CD4-positive, alpha-beta T cell (primary cell): ENCODE measurements around the gene DUOX2. TPM values are rescaled to one million over a fixed set of nuclear protein-coding genes. Genes with fewer than 3 reads are reported as not detected.

Experiments
- ATAC-seq: fragments of 200-7000 bp; cut with Tn5 transposase; one replicate; pipeline ENCODE4 v1.10.0; 2022; ENCODE audit warnings: mild to moderate bottlenecking; ENCODE audit not compliant: poor library complexity
- CTCF ChIA-PET: fragments of 350-600 bp; sonication (Branson Sonifier 250); formaldehyde crosslinking; loops from one replicate; lab custom pipeline; 2021; ENCODE audit warnings: antibody characterized with exemption, inconsistent platforms; lab: Charles Lee
- POLR2A ChIA-PET: fragments of 350-600 bp; sonication (Branson Sonifier 250); formaldehyde crosslinking; loops from one replicate; lab custom pipeline; 2021; ENCODE audit warnings: antibody characterized with exemption, inconsistent platforms; lab: Charles Lee
- DNase-seq, 14 experiments: peaks; one replicate each; pipeline ENCODE4 v3.0.0-alpha.2; 2013 to 2020; ENCODE audit warnings: mixed read lengths in 2 of 14
- H3K27ac ChIP-seq, 2 donors: one replicate each; pipeline versions ENCODE4 v1.5.1 to v1.7.0; 2013; ENCODE audit warnings: low read length in 2 of 2, low read depth in 1 of 2, mild to moderate bottlenecking in 1 of 2
- H3K27me3 ChIP-seq, 2 experiments: 1 replicate in 1 of 2; 2 replicates in 1 of 2; pipeline versions ENCODE4 v1.6.1 to v1.7.0; 2013; ENCODE audit warnings: low read length in 2 of 2, control low read depth in 1 of 2, mild to moderate bottlenecking in 1 of 2, moderate library complexity in 1 of 2; ENCODE audit not compliant: insufficient read depth in 2 of 2, control insufficient read depth in 1 of 2
- H3K36me3 ChIP-seq: one replicate; pipeline ENCODE4 v1.6.1; 2013; ENCODE audit warnings: low read length, control low read depth; ENCODE audit not compliant: insufficient read depth
- H3K4me1 ChIP-seq: one replicate; pipeline ENCODE4 v1.6.1; 2013; ENCODE audit warnings: low read length, control low read depth; ENCODE audit not compliant: insufficient read depth
- H3K4me3 ChIP-seq: one replicate; pipeline ENCODE4 v1.5.1; 2013; ENCODE audit warnings: mild to moderate bottlenecking, low read length, moderate library complexity
- H3K9me3 ChIP-seq, 2 experiments: 1 replicate in 1 of 2; 2 replicates in 1 of 2; pipeline versions ENCODE4 v1.6.1 to v1.7.0; 2013; ENCODE audit warnings: low read length in 2 of 2, mild to moderate bottlenecking in 2 of 2, control low read depth in 1 of 2, moderate library complexity in 1 of 2; ENCODE audit not compliant: control insufficient read depth in 1 of 2, insufficient read depth in 1 of 2
- H3K27ac Mint-ChIP-seq: one replicate; pipeline ENCODE4 v1.8.0; 2020; ENCODE audit warnings: mixed read lengths
- H3K27me3 Mint-ChIP-seq: one replicate; pipeline ENCODE4 v1.8.0; 2021; ENCODE audit warnings: mixed read lengths
- H3K36me3 Mint-ChIP-seq: one replicate; pipeline ENCODE4 v1.8.0; 2021; ENCODE audit warnings: low read depth, mixed read lengths
- H3K4me1 Mint-ChIP-seq: one replicate; pipeline ENCODE4 v1.8.0; 2021; ENCODE audit warnings: low read depth, mixed read lengths
- H3K4me3 Mint-ChIP-seq: one replicate; pipeline ENCODE4 v1.8.0; 2020; ENCODE audit warnings: mild to moderate bottlenecking, mixed read lengths
- H3K9me3 Mint-ChIP-seq: one replicate; pipeline ENCODE4 v1.8.0; 2020; ENCODE audit warnings: mixed read lengths
- intact Hi-C, 2 experiments: fragments of 100-400 bp; cut with DNase I in 1 of 2; cut with micrococcal nuclease in 1 of 2; formaldehyde crosslinking; loops; one replicate each; pipeline versions ENCODE4 v1.15.1 to v1.9.0; 2023 to 2025; cut with DNase I, micrococcal nuclease
- total RNA-seq, 174 experiments: library from RNA in 2 of 174; stranded (reverse) in 2 of 174; gene quantifications; one replicate each; pipeline ENCODE4 v1.2.3 and lab custom pipeline; 2021 to 2026
- TF ChIP-seq, protein P1 (sequence below): fragments of 200-600 bp; IDR thresholded peaks from one replicate; pipeline ENCODE4 v1.8.0; 2022; ENCODE audit warnings: antibody characterized with exemption, mild to moderate bottlenecking

The DUOX2 gene
- total RNA-seq, 2 experiments from 2014 or later, result 0.05 to 0.08 TPM

DNA sequence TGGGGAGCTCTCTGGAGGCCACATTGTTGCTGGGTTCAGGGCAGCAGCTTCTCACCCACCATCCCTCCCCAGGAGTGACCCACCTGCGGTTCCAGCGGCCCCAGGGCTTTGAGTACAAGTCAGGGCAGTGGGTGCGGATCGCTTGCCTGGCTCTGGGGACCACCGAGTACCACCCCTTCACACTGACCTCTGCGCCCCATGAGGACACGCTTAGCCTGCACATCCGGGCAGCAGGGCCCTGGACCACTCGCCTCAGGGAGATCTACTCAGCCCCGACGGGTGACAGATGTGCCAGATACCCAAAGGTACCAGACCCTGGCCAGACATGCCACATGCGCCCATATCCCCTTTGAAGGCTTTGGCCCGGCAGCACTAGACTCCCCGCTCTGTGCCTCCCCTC is 47.7 kb upstream of the DUOX2 start:
- H3K36me3 ChIP-seq, result no peaks in the 10 kb centered on the region
- intact Hi-C loops, result loop anchor here in 1 of 2 experiments (2.0 to 10.0 kb wide), 3 partner anchors 237 to 453 kb away; partner anchors contain the start of gene BLOC1S6
- Mint-ChIP-seq H3K9me3 (no peaks in the 10 kb centered on the region), H3K4me3 (no peak overlapping the region), H3K27me3 (no peaks in the 10 kb centered on the region), H3K27ac (no peak overlapping the region), H3K36me3 (no peaks in the 10 kb centered on the region), H3K4me1 (peaks cover 15% of the 10 kb centered on the region)
- DNase-seq (no peak), ATAC-seq (no peak)
- no peak overlapping the region for H3K4me3 ChIP-seq
- H3K27me3 ChIP-seq, result no peaks in the 10 kb centered on the region
- TF ChIP-seq, protein P1, sequence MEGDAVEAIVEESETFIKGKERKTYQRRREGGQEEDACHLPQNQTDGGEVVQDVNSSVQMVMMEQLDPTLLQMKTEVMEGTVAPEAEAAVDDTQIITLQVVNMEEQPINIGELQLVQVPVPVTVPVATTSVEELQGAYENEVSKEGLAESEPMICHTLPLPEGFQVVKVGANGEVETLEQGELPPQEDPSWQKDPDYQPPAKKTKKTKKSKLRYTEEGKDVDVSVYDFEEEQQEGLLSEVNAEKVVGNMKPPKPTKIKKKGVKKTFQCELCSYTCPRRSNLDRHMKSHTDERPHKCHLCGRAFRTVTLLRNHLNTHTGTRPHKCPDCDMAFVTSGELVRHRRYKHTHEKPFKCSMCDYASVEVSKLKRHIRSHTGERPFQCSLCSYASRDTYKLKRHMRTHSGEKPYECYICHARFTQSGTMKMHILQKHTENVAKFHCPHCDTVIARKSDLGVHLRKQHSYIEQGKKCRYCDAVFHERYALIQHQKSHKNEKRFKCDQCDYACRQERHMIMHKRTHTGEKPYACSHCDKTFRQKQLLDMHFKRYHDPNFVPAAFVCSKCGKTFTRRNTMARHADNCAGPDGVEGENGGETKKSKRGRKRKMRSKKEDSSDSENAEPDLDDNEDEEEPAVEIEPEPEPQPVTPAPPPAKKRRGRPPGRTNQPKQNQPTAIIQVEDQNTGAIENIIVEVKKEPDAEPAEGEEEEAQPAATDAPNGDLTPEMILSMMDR, result no peak
- H3K27ac ChIP-seq, result no peak overlapping the region
- CTCF ChIA-PET, result interaction anchor here (1.6 kb wide), 1 partner anchor 44 kb away, joined by 6 read pairs; no protein-coding TSS in a partner anchor
- POLR2A ChIA-PET, result interaction anchor here (4.9 kb wide), 1 partner anchor 39 kb away, joined by 36 read pairs; no protein-coding TSS in a partner anchor
- H3K4me1 ChIP-seq, result peaks cover 22% of the 10 kb centered on the region
- no peaks in the 10 kb centered on the region for H3K9me3 ChIP-seq

DNA sequence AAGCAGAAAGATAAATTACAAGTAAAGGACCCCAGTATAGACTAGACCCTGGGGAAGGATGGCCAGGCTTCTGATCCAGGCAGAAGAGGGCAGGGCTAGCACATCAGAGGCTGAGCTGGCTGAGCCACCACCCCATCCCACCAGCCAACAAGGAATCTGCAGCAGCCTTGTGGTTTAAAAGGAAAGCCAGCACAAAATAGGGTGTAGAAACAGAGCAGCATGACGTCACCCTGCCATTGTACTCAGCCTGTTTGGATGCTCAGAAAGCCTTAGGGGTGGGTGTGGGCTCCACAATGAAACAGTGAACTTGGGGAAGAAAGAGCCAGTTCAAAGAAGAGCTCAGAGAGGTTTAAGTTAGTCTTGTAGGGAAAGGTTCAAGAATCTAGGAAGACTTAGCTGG is 44.0 kb upstream of the DUOX2 start:
- Histone ChIP-seq H3K27ac (no peak overlapping the region), H3K27me3 (no peaks in the 10 kb centered on the region), H3K9me3 (no peaks in the 10 kb centered on the region), H3K36me3 (no peaks in the 10 kb centered on the region), H3K4me3 (no peak overlapping the region), H3K4me1 (peaks cover under 1% of the 10 kb centered on the region)
- DNase-seq (no peak), ATAC-seq (no peak)
- Mint-ChIP-seq H3K4me3 (no peak overlapping the region), H3K27me3 (no peaks in the 10 kb centered on the region), H3K9me3 (no peaks in the 10 kb centered on the region), H3K4me1 (no peaks in the 10 kb centered on the region), H3K36me3 (no peaks in the 10 kb centered on the region), H3K27ac (no peak overlapping the region)
- intact Hi-C loops, result no loop called here
- TF ChIP-seq, protein P1, result no peak
- CTCF ChIA-PET, result interaction anchor here (0.9 kb wide), 1 partner anchor 40 kb away, joined by 4 read pairs; no protein-coding TSS in a partner anchor
- POLR2A ChIA-PET, result no interaction called here

DNA sequence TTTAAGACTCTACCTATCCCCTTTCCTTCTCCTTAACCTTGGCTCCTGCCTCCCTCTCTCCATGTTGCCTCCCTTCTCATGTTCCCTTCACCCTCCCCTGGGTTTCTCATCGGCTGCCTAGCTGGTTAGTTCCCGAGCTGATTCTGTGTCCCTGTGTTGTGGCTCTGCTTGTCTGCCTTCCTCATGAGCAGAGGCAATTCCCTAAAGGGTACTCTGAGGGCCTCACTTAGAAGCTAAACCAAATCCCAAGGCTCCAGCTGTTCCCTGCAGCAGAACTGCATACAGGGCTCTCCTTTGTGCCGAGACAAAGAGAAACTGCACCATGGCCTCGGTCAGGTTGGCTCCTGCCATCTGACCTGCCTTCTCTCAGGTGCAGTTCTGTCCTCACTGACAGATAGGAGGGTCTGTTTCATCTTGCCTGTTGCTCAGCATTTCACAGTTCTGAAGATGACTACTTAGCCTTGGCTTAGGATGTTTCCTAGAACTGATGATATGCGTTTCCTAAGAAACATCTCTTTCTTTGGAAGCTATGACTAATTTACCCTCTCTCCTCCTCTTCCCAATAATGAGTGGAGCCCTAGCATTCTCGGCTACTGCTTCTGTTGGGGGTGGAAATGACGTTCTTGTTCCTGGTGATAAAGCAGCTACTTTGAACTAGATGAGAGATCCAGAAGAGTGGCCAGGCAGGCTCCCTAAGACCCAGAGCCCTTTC is 42.9 kb upstream of the DUOX2 start:
- H3K36me3 ChIP-seq, result no peaks in the 10 kb centered on the region
- ChIA-PET CTCF (no interaction called here), POLR2A (no interaction called here)
- no peak for ATAC-seq
- Mint-ChIP-seq H3K9me3 (no peaks in the 10 kb centered on the region), H3K36me3 (no peaks in the 10 kb centered on the region), H3K27ac (no peak overlapping the region), H3K4me1 (no peaks in the 10 kb centered on the region), H3K4me3 (no peak overlapping the region), H3K27me3 (no peaks in the 10 kb centered on the region)
- intact Hi-C loops, result loop anchor here in 1 of 2 experiments (1.0 kb wide), 1 partner anchor 104 kb away; no protein-coding TSS in a partner anchor
- H3K4me3 ChIP-seq, result no peak overlapping the region
- TF ChIP-seq, protein P1, result no peak
- no peaks in the 10 kb centered on the region for H3K4me1 ChIP-seq
- DNase-seq, result no peak
- no peaks in the 10 kb centered on the region for H3K9me3 ChIP-seq
- H3K27ac ChIP-seq, result no peak overlapping the region
- no peaks in the 10 kb centered on the region for H3K27me3 ChIP-seq
